Esophagus muscularis mucosa (tissue), 4 donors: ENCODE results near the gene RACGAP1. TPM values are rescaled to one million over a fixed set of nuclear protein-coding genes. Genes with fewer than 3 reads are reported as not detected.

Experiments used
- DNase-seq: peaks from one replicate; pipeline ENCODE4 v3.0.0-alpha.2; 2017; ENCODE audit errors: extremely low spot score
- H3K27ac ChIP-seq, 4 donors: fragments of 200-600 bp; sonication (generic); replicated peaks in 1 of 4; 1 replicate in 3 of 4; 2 replicates in 1 of 4; pipeline ENCODE4 v1.5.1; 2016 to 2019; ENCODE audit warnings: mild to moderate bottlenecking in 1 of 4
- H3K27me3 ChIP-seq, 4 donors: fragments of 200-600 bp; sonication (generic); one replicate each; pipeline versions ENCODE4 v1.5.1 to v1.6.0; 2016 to 2019
- H3K36me3 ChIP-seq, 4 donors: fragments of 200-600 bp; sonication (generic); one replicate each; pipeline ENCODE4 v1.5.1; 2016 to 2019
- H3K4me1 ChIP-seq, 4 donors: fragments of 200-600 bp; sonication (generic); one replicate each; pipeline ENCODE4 v1.5.1; 2016 to 2019
- H3K4me3 ChIP-seq, 4 donors: fragments of 200-600 bp; sonication (generic); 1 replicate in 2 of 4; 2 replicates in 2 of 4; pipeline ENCODE4 v1.5.1; 2016 to 2019; ENCODE audit warnings: mild to moderate bottlenecking in 4 of 4, moderate library complexity in 1 of 4
- H3K9me3 ChIP-seq, 4 donors: fragments of 200-600 bp; sonication (generic); 1 replicate in 3 of 4; 2 replicates in 1 of 4; pipeline ENCODE4 v1.5.1; 2016 to 2019
- EP300 ChIP-seq: sonication (generic); formaldehyde crosslinking; IDR thresholded peaks from one replicate; pipeline ENCODE4 v1.6.1; 2017; ENCODE audit warnings: antibody characterized with exemption
- POLR2A ChIP-seq: fragments of 450-650 bp; IDR thresholded peaks from one replicate; pipeline ENCODE4 v1.6.1; 2017; ENCODE audit warnings: antibody characterized with exemption, moderate library complexity, mild to moderate bottlenecking, low read depth
- POLR2AphosphoS5 ChIP-seq, 2 donors: sonication (generic); formaldehyde crosslinking; IDR thresholded peaks; one replicate each; pipeline ENCODE4 v1.6.1; 2017; ENCODE audit warnings: antibody characterized with exemption in 2 of 2
- WGBS: methylation state at CpG from one replicate; pipeline ENCODE4 v1.1.5; 2018; 5-methylcytosine and 5-hydroxymethylcytosine counted together
- intact Hi-C: fragments of 100-400 bp; cut with DNase I; formaldehyde crosslinking; loops from one replicate; pipeline ENCODE4 v1.15.1; 2023
- total RNA-seq, 4 donors: library from RNA; depleted of rRNA; stranded (reverse); fragments of >200 nt; gene quantifications; one replicate each; pipeline versions ENCODE4 v1.1.0 to v1.2.1, GENCODE V29; 2016
- TF ChIP-seq, protein P1 (sequence below), 3 experiments: fragments of 200-600 bp in 2 of 3; fragments of 450-650 bp in 1 of 3; sonication (generic) in 2 of 3; IDR thresholded peaks; one replicate each; pipeline ENCODE4 v1.5.1; 2017 to 2019; ENCODE audit warnings: antibody characterized with exemption in 3 of 3, mild to moderate bottlenecking in 2 of 3, moderate library complexity in 1 of 3

RACGAP1 gene
- total RNA-seq, 4 donors from 2014 or later = 10.5 to 13.3 (median 11.4) TPM

DNA sequence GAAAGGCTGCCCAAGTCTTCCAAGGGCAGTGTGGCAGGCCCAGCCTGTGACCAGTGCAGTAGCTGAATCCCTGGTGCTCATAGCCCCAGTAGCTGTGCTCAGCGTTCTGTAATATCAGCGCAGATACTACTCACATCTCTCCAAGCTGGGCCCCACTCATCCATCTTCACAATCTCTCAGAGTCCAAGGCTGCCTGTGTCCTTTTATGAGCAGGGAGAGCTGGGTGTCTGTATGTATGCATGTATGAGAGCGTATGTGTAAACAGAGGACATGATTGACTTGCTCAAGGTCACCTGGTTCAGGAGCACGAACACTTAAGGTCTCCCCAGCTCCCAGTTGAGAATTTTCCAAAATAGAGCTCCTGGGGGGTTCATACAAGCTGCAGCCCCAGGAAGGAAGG is 47.2 kb downstream of the RACGAP1 start:
- H3K4me3 ChIP-seq = no peak overlapping the region
- intact Hi-C loops = no loop called here
- no peak for TF ChIP-seq POLR2AphosphoS5 (IDR thresholded peaks at IDR 0.05)
- TF ChIP-seq POLR2A = no peak
- TF ChIP-seq, protein P1, sequence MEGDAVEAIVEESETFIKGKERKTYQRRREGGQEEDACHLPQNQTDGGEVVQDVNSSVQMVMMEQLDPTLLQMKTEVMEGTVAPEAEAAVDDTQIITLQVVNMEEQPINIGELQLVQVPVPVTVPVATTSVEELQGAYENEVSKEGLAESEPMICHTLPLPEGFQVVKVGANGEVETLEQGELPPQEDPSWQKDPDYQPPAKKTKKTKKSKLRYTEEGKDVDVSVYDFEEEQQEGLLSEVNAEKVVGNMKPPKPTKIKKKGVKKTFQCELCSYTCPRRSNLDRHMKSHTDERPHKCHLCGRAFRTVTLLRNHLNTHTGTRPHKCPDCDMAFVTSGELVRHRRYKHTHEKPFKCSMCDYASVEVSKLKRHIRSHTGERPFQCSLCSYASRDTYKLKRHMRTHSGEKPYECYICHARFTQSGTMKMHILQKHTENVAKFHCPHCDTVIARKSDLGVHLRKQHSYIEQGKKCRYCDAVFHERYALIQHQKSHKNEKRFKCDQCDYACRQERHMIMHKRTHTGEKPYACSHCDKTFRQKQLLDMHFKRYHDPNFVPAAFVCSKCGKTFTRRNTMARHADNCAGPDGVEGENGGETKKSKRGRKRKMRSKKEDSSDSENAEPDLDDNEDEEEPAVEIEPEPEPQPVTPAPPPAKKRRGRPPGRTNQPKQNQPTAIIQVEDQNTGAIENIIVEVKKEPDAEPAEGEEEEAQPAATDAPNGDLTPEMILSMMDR (IDR thresholded peaks at IDR 0.05) = no peak
- no peak for TF ChIP-seq EP300
- 70% methylated on average over 4 of the region's 4 CpGs for WGBS
- no peak for DNase-seq
- no peaks in the 10 kb centered on the region for H3K27me3 ChIP-seq
- H3K4me1 ChIP-seq = peaks cover 7 to 23% (median 20%) of the 10 kb centered on the region in 4 donors
- H3K9me3 ChIP-seq = no peaks in the 10 kb centered on the region
- no peak overlapping the region for H3K27ac ChIP-seq
- no peaks in the 10 kb centered on the region for H3K36me3 ChIP-seq

DNA sequence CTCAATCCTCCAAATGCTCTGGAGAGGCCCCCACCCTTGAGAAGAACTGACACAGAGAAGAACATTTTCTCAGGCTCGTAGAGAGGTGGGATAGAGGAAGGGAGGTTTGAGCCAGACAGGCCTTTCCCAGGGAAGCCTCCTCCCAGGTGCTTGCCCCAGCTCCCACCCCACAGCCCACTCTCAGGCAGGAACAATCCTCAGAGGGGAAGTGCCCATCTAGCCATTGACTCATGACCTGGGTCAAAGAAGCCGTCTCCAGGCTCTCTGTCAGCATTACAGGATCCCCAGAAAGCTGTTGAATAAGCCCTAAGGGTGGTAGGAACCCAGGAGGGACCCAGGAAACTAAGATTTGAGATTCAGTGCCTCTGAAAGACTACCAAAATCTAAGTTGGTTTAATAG is 48.7 kb downstream of the RACGAP1 start:
- TF ChIP-seq EP300 (no peak), POLR2AphosphoS5 (IDR thresholded peaks at IDR 0.05) (no peak), POLR2A (no peak)
- TF ChIP-seq, protein P1 (IDR thresholded peaks at IDR 0.05) = no peak
- 78% methylated on average over 2 of the region's 2 CpGs for WGBS
- no peak for DNase-seq
- H3K4me3 ChIP-seq = no peak overlapping the region
- H3K9me3 ChIP-seq = no peaks in the 10 kb centered on the region
- H3K27me3 ChIP-seq = no peaks in the 10 kb centered on the region
- intact Hi-C loops = no loop called here
- H3K27ac ChIP-seq = no peak overlapping the region
- H3K4me1 ChIP-seq = peaks cover 7 to 23% (median 20%) of the 10 kb centered on the region in 4 donors
- no peaks in the 10 kb centered on the region for H3K36me3 ChIP-seq

- Histone ChIP-seq H3K36me3 (no peaks in the 10 kb centered on the region), H3K4me1 (peaks cover 7 to 23% (median 20%) of the 10 kb centered on the region in 4 donors), H3K27ac (peak overlapping the region; percentile 2 to 62 (median 54)), H3K4me3 (no peak overlapping the region), H3K9me3 (no peaks in the 10 kb centered on the region), H3K27me3 (peaks cover 0 to 5% (median 0%) of the 10 kb centered on the region in 4 donors)
- intact Hi-C loops = no loop called here
- TF ChIP-seq POLR2A (no peak), EP300 (no peak), POLR2AphosphoS5 (IDR thresholded peaks at IDR 0.05) (no peak)
- TF ChIP-seq, protein P1 (IDR thresholded peaks at IDR 0.05) = no peak
- WGBS = 75% methylated on average over 14 of the region's 17 CpGs
- DNase-seq = no peak
These were observed 50.0 kb downstream of the RACGAP1 start for GRCh38 chr12:49975318-49975761.

DNA sequence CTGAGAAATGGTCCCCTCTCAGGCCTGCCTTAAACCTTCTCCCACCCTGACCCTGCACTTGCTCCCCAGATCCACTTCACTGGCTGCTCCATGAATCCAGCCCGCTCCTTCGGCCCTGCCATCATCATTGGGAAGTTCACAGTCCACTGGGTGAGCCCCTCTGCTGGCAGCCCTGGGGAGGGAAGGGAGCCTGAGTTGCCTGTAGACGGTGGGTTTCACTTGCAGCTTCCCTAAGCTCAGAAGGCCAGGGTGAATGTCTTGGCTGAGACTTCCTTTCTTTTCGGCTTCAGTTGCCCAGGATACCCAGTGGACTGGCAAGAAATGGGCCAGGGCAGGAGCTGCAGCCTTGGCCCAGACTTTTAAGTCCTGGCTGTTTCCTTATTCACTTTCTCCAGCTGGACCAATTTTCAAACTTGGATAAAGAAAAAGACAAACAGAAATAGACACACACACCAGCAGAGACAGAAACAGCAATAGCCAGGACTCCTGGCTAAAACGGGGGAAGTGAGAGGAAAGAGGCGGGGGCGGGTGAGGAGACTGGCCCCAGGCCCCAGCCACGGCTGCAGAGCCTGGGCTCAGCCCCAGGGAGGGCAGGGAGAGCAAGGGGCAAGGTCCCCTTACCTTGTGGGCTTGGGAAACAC is 50.5 kb downstream of the RACGAP1 start:
- H3K4me3 ChIP-seq = no peak overlapping the region
- H3K4me1 ChIP-seq = peaks cover 7 to 23% (median 20%) of the 10 kb centered on the region in 4 donors

More for the DNA sequence above, 50.5 kb downstream of the RACGAP1 start:
- intact Hi-C loops = no loop called here
- Histone ChIP-seq H3K27ac (peak overlapping the region; percentile 2 to 62 (median 54)), H3K9me3 (no peaks in the 10 kb centered on the region), H3K27me3 (peaks cover 0 to 11% (median 0%) of the 10 kb centered on the region in 4 donors), H3K36me3 (no peaks in the 10 kb centered on the region)
- no peak for DNase-seq
- WGBS = 52% methylated on average over 7 of the region's 8 CpGs
- no peak for TF ChIP-seq EP300
- TF ChIP-seq POLR2AphosphoS5 (IDR thresholded peaks at IDR 0.05) = no peak
- TF ChIP-seq, protein P1 (IDR thresholded peaks at IDR 0.05) = no peak
- no peak for TF ChIP-seq POLR2A
